DMS153 (cell line): ENCODE measurements around the gene ARL5A.
"Not testable (repeated sequence)": the region's sequence is repeated elsewhere in the genome, so short reads cannot be mapped to it uniquely, and the experiment has no call there.

Experiments used
- DNase-seq: peaks from one replicate; lab custom pipeline; 2025; lab: John Stamatoyannopoulos, UW

The ARL5A gene, protein sequence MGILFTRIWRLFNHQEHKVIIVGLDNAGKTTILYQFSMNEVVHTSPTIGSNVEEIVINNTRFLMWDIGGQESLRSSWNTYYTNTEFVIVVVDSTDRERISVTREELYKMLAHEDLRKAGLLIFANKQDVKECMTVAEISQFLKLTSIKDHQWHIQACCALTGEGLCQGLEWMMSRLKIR

DNA sequence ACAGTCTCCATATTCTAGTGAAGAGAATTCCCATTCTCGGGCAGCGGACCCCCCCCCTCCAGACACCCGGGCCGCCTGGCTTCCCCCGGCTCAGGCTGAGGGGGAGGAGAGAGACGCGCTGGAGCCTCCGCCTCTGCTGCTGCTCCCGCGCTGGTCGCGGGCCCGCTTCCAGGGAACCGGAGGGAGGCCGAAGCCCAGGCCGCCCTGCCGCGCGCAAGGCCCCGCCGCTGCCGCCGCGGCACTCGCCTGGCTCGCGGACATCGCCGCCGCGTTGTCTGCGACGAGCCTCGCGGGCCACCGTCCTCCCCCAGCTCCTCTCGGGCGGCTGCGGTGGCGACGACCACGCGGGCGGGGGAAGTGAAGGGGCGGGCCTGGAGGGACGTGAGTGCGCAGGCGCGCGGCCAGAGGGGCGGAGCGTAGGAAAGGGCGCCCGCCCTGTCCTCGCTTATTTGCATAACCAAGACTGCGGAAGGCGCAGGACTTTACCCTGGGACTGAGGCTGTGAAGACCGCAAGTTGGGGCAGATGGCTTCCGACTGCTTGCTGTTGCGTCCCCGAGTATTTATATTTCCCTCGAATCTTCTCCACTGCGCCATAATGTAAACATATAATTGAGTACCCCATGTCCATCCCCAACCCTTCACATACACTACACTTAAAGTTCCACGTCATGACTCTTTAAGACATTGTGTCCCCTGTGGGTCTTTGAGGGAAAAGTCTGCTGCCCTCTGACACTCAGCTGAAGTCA, at the start of gene ARL5A:
ARL5A (minus strand) TSS at position 279 of the 747 bp plus-strand sequence; CDS start at position 34, 245 bp downstream.
- DNase-seq = peak; percentile 89

DNA sequence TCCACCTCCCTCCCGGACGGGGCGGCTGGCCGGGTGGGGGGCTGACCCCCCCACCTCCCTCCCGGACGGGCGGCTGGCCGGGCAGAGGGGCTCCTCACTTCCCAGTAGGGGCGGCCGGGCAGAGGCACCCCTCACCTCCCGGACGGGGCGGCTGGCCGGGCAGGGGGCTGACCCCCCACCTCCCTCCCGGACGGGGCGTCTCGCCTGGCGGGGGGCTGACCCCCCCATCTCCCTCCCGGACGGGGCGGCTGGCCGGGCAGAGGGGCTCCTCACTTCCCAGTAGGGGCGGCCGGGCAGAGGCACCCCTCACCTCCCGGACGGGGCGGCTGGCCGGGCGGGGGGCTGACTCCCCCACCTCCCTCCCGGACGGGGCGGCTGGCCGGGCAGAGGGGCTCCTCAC, 47.4 kb upstream of the ARL5A start:
- DNase-seq = not testable (repeated sequence)

DNA sequence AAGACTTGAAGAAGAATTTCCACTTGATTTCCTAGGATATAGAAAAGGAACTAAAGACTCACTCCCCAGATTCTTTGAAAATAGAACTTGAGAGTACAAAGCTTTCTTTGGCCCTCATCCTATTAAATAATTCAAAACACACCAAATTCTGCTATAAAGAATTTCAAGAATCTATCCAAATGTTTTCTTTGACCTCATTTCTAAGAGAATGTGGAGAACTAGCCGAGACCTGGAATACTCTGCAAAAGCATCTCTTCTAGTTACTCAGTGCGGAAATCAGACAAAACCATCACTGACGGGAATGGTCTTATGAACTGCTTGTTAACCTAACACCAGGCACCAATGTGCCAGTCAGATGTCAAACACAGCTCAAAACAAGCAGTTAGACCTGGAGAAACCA, 44.2 kb upstream of the ARL5A start:
- no peak for DNase-seq

DNA sequence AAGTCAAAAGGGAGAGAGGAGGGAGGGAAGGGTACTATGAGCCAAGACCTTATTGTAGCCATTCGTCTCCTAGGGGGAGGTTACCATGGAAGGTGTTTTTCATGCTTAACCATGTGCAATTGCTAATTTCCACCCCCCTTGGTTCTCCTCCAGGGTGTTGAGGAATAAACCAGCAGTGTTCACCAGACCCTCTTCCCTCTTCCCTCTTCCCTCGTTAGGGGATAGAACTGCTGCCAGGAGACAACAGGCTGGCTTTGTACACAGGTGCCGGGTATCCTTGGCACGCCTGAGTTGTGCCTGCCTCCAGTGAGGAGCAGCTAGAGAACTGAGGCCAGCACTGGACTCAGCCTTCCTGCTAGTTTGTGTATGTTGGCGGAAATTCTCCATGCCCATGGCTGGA, 41.1 kb upstream of the ARL5A start:
- no peak for DNase-seq

DNA sequence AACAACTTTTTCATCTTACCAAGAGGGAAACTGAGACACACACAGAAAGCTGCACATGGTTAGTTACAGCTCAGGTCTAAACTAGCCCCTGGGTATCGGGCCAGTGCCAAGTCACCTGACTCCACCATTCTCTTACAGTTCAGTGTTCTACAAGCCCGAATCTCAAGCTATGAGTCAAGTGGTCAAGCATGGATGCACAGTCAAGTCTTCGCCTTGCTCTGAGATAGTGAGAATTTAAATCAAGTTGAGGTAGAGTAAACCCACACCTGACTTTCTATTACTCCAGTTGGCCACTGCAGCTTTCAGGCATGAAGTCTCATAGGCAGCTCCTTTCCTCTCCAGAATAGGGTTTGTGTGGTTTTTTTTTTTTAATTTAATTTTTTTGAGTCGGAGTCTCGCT, 34.5 kb upstream of the ARL5A start:
- no peak for DNase-seq

DNA sequence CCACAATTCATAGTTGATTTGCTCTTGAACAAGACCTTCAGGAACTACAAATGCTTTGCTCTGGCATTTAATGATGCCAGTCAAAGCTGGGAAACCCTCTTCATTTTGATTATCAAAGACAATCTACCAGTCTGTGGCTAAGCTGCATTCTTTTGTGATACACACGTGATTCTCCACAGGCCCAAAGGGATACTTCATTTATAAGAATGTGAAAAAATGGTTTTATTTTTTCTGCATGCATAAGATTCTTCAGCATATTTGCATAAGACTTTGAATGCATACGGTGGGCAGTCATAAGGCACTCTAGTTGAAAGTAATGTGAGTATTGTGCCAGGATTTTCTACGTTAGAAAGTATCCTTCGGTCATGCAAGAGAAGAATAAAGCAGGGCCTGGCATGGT, 33.0 kb upstream of the ARL5A start:
- DNase-seq = no peak

DNA sequence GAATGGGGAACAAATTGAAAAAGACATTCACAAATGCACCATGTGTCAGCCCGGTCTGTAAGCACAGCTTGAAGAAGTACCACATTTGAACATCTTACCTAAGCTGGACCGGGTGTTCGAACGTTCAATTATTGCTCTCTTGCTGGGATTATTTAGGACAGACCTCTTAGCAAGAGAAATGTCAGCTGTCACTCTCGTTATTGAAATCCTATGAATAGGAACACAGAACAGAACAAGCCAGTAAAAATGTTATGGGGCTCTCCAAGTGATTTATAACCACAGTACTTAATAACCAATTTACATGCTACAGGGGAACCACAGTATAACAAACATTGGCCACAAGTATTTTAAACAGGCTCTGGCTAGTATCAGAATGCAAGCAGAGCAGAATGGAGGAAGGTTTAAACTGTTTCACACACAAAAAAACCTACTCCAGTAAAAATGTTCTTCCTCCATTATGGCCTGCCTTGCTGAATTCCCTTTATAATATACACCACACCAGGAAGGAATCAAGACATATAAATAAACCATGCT, 32.5 kb upstream of the ARL5A start:
- DNase-seq = peak; percentile 39

DNA sequence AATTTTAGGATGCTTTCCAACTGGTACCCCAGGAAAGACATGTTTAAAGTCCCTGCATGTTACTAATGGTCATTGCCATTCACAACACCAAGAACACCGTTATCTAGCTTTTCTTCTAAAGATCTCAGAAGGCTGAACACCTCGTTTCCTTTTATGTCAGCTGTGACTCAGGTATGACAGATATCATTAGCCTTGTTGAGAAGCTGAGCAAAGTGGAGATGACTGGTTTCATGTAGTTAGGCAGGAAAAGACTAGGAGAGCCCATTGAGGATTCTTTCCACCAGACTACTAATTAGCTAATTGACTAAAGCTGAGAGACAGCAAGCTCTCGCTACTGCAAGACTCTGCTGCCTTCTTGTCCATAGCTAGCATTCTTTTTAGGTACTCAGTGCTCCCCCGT, 32.0 kb upstream of the ARL5A start:
- DNase-seq = no peak

DNA sequence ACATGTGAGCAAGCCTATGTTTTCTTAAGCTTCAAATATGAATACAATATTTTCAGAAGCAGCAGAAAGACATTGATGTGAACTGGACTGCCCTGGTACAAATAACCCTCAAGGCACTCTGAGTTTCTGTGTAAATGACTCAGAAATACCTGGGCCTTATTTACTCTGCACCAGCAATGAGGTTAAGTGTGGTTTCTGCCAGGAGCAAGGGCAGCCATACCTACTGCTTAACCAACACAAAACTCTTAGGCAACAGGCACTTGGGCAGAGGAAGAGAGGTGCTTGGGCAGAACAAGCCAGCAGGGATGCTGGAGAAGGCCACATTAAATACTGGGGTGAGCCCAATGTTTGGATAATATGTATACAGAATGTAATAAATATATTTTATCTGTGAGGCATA, 29.4 kb upstream of the ARL5A start:
- no peak for DNase-seq

DNA sequence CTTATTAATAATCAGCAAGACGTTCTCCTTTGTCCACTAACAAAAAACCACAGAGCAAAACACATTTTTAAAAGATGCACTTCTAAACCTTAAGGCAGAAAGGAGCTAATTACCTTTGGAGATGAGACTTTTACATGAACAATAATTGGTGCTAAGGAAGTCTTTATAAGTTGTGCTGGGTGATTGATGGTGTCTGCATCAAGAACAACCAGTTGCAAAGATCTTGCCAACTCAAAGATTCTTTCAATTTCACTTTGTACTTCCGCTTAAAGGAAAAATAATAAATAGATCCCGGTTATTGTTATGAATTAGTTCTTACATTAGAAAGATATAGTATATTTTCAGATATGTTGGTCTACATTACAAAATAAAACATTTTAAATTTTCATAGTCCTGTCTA, 26.9 kb upstream of the ARL5A start:
- DNase-seq = no peak

DNA sequence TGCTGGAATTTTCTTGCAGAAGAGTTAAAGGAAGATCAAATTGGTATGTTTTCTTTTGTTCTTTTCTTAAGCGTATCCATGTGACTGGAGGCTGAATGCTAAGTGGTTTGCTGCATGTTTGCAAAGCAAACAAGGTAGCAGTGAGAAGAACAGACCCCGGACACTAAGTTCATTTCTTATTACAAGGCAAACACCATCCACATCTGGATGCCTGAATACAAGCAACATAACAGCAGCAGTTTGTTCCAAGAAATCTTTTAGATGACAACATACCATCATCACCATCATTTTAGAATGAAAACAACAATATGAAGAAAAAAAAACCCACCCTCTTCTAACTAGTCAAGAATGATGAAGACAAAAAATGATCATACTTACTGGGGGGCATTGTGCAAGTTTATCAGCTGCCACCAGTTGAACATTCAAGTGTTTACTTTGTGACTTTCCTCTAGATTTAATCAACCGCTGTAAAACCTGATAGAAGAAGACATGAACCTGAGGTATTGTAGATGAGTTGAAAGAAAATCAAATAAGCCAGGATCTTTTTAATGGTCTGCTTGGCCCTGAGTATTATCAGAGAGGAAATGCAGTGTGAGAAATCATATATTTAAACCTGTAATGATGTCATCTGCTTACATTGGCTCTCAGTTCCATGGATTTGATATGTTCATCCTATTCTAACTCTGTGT, 25.0 kb upstream of the ARL5A start:
- no peak for DNase-seq

DNA sequence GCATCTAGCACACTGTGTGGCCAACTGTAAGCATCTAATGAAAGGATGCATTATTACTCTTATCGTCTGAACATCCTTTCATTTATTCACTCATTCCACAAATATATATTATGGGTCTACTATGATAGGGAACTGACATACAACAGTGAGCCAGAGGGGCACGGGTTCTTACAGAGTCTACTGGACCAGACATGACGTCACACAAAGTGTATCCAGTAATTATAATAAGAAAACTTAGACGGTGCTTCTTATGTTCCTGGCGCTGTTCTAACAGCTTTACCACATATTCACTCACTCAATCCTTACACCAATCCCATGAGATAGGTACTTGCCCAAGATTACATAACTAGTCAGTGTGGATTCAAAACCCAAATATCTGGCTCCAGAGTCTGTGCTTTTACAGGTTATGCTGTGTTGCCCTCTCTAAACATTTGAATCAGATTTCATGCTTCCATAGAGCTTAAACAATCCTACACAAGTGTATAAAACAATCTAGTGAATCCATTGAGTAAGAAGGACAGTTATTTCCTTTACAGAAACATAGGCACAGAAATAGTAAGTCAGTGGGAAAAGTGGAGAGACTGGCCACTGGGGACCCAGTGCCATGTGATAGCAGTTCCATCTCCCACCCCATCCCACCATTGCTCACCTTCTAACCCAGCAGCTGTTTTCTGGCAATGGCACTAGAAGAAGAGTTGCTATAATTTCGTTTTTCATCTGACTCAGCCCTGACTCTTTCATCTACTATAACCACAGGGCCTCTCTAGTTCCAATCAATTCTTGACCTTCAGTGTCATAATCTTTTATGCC, 24.2 kb upstream of the ARL5A start:
- DNase-seq = no peak

DNA sequence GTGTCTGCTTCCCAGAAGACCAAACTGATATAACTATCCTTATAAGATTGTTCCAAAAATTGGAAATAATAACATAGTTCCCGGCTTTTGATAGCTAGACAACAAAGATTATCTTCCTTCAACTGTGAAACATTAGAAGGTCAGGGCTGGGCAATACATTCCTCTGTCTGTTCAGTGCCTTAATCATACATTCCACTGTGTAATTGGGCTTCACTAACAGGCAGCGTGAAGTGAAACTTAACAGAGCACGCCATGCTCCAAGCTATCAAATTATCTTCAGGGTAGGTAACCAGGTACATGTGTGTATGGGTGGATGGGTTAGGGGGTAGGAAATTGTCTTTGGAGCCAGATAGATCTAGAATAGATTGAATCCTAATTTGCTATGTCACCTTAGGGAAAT, 23.5 kb upstream of the ARL5A start:
- no peak for DNase-seq

DNA sequence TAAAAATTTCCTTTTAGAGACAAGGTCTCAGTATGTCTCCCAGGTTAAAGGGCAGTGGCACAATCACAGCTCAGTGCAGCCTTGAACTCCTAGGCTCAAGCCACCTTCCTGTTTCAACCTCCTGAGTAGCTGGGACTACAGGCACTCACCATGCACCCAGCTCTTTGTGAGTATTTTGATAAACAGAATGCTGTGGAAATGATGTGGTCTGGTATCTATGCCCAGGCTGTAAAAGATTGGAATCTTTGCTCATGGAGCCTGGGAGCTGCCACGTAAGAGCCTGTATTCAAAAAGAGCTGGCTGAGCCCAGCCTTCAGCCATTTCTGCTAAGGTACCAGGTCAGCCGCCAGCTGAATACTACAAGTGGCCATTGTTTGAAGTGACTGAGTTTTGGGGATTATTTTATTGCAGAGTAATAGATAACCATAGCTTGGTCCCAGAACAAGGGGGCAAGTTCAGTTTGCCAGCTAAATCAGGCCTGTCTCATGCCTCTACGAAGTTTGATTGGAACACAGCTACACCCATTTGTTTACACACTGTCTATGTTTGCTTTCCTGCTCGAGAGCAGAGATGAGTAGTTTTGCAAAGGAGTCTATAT, 21.3 kb upstream of the ARL5A start:
- peak; percentile 16 for DNase-seq

DNA sequence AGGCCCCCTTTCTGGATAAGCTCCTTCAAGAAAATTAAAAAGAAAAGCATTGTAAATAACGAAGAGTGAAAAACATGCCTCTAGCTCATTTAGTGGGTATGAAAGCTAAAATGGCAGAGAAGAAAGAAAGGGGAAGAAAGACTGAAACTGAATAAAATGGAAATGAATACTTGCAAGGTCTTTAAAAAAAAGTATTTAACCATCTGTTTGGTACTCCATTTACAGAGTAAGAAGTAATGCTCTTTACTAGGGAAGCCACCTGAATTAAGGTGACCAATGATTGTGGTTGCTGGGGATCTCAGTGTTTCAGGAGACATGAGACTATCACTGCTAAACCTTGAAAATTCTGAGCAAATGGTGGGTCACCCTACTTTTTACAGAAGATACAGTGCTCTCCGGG, 17.7 kb upstream of the ARL5A start:
- DNase-seq = no peak

DNA sequence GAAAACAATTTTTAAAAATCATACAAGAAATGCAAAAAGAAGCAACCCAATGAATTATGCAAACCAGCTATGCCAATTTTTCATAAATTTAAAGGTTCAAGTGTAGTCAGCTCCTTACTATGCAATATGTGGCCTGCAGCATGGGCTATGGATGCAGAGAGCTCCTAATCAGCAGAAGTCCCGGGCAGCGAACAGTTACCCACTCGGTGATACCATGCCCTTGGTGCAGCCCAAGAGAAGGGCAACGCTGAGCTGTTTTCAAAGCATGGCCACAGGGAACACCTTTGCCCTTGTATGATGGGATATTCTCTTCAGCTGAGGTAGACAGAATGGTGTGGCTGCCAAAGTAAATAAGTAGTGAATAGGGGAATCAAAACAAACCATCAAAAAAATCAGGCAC, 17.3 kb upstream of the ARL5A start:
- no peak for DNase-seq

DNA sequence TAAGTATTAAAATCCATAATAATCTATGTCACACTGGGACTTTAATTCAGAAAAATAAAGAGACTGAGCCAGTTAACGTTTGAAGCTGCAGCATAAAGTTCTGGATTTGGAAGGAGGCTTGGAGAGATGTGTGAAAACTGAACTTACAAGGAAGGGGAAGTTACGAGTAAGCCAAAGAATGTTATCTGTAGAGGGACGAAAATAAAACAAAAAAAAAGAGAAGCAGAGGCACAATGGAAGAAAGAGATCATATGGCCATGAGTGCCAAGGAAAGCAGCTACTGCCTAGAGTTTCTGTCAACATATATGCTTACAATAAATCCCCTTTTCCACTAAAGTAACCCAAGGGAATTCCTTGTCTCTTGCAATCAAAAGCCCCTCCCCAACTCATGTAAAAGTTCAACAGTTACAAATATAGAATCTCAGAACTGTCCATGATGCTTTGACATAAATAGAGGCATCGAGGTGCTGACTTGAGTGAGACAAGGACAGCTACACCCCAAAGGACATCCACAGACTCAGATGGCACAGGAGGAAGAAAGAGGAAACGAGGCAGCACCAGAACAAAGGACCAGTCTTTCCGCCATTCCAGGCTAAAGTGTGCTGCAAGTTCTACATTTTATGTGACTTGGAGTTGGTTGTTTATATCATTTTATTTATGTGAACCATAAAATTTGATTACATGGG, 16.1 kb upstream of the ARL5A start:
- no peak for DNase-seq

DNA sequence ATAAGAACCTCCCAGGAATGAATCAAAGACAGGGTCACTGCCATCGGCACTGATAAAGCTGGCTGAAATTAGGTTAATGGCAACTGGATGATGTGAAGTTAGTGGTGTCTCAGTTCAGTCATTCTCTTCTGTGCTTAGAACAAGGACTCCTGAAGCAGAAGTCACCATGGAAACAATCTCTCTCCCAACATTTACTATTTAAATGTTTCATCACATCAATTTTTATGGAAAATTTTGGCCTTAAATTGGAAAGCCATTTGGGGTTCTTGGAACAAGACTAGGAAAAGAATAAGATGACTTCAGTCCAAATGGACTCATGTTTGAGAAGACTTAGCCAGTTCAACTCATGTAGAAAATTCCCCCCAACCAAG, 15.5 kb upstream of the ARL5A start:
- no peak for DNase-seq

DNA sequence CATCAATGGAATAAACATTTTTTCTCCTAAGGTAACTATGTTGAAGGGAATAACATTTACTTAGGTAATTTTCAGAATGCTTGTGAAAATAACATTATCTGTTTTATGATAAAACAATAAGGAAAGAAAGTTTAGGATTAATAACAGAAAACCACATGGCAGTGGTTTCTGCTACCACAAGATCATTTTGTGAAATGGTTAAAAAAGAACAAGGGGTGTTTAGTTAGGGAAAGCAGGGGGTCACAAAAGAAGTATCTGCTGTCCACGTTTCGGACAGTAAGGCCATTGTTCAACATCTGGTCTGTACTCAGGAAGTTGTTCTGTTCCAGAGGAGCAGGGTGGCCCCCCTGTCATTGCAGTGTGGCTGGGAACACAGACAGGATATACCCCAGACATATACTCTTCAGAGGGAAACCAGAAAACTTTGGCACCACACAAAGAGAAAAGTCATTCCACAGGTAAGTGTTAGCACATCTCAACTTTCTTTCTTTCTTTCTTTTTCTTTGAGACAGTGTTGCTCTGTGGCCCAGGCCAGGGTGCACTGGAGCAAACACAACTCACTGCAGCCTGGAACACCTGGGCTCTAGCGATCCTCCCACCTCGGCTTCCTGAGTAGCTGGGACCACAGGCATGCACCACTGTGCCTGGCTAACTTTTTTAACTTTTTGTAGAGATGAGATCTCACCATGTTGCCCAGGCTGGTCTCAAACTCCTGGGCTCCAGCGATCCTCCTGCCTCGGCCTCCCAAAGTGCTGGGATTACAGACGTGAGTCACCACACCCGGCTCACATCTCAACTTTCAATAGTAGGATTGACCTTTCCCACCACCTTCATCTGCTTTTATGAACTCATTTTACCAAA, 14.8 kb upstream of the ARL5A start:
- DNase-seq = no peak

DNA sequence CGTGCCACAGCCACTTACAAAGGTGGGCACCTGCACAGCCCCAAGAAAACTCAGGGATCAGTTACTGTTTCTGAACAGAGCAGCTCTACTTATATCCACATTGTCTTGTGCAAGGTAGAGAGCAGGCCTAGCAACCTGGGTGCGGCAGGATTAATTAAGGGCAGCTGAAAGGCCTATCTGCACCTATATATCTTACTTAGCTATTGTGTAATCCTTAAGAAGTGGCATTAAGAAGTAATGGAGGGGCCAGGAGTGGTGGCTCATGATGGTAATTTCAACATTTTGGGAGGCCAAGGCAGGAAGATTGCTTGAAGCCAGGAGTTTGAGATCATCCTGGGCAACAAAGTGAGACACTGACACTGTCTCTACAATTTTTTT, 12.8 kb upstream of the ARL5A start:
- no peak for DNase-seq
